Measurements from ENCODE around the gene SLC6A20.
"Not testable (repeated sequence)": the region's sequence is repeated elsewhere in the genome, so short reads cannot be mapped to it uniquely, and the experiment has no call there.

Gene SLC6A20

GRCh38 chr3:45749880-45750279 lies 46.5 kb downstream of the SLC6A20 start:
- Histone ChIP-seq H3K79me2 (ENCODE audit: insufficient read depth, low read length) (no peaks in the 10 kb centered on the region), H3K9ac (ENCODE audit: low read length) (no peak overlapping the region), H3K27me3 (ENCODE audit: insufficient read depth, low read length) (no peaks in the 10 kb centered on the region), H4K20me1 (ENCODE audit: insufficient read depth, low read length) (no peaks in the 10 kb centered on the region), H3K27ac (ENCODE audit: low read depth, low read length, poor library complexity, severe bottlenecking) (no peak overlapping the region), H3F3A (ENCODE audit: insufficient read depth, low read length) (no peaks in the 10 kb centered on the region), H3K4me2 (ENCODE audit: low read length) (no peak overlapping the region), H3K4me3 (ENCODE audit: low read depth, low read length, poor library complexity, severe bottlenecking) (no peak overlapping the region), H3K9me3 (ENCODE audit: low read length) (no peaks in the 10 kb centered on the region), H2AFZ (ENCODE audit: low read length) (no peak overlapping the region), H3K36me3 (ENCODE audit: insufficient read depth, low read length) (no peaks in the 10 kb centered on the region), H3K9me2 (ENCODE audit: low read depth, low read length) (no peaks in the 10 kb centered on the region), H3K4me1 (ENCODE audit: insufficient read depth, low read length, severe bottlenecking) (no peaks in the 10 kb centered on the region)
- TF ChIP-seq EZH2 (IDR thresholded peaks at IDR 0.05; ENCODE audit: borderline replicate concordance, low read length), result no peak
- TF ChIP-seq CTCF (IDR thresholded peaks at IDR 0.05; ENCODE audit: low read length), result no peak

GRCh38 chr3:45749036-45749600 lies 47.2 kb downstream of the SLC6A20 start:
- not testable (repeated sequence) for H3K9me3 ChIP-seq (ENCODE audit: low read length); H3K4me3 ChIP-seq (ENCODE audit: low read depth, low read length, poor library complexity, severe bottlenecking); H3K36me3 ChIP-seq (ENCODE audit: insufficient read depth, low read length); H3K27ac ChIP-seq (ENCODE audit: low read depth, low read length, poor library complexity, severe bottlenecking); H3K4me2 ChIP-seq (ENCODE audit: low read length); H4K20me1 ChIP-seq (ENCODE audit: insufficient read depth, low read length); H3K27me3 ChIP-seq (ENCODE audit: insufficient read depth, low read length); H3F3A ChIP-seq (ENCODE audit: insufficient read depth, low read length); H3K4me1 ChIP-seq (ENCODE audit: insufficient read depth, low read length, severe bottlenecking); H3K9ac ChIP-seq (ENCODE audit: low read length); H3K79me2 ChIP-seq (ENCODE audit: insufficient read depth, low read length); H2AFZ ChIP-seq (ENCODE audit: low read length); H3K9me2 ChIP-seq (ENCODE audit: low read depth, low read length)

DNA sequence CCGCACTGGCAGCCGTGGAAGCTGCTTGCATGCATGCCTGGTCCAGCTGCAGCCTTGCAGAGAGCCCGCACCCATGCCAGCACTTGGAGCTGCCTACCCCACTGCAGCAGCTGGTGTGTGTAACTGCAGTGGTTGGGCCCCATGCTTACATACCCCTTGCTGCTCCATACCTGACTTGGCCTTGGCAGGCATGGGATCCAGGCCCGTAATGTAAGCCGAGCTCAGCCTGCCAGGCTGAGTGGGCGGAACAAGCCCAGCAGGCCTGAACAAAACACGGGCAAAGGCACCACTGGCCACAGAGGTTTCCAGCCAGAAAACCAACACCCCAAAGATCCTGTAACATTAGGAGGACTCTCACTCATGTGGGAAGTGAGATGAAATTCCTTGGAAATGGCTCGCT lies 48.3 kb downstream of the SLC6A20 start:
- Histone ChIP-seq H3K27me3 (ENCODE audit: insufficient read depth, low read length) (no peaks in the 10 kb centered on the region), H3K4me2 (ENCODE audit: low read length) (no peak overlapping the region), H3F3A (ENCODE audit: insufficient read depth, low read length) (no peaks in the 10 kb centered on the region), H3K9ac (ENCODE audit: low read length) (no peak overlapping the region), H3K9me3 (ENCODE audit: low read length) (no peaks in the 10 kb centered on the region), H3K36me3 (ENCODE audit: insufficient read depth, low read length) (peaks cover 3% of the 10 kb centered on the region; the same call in 1 of the 2 replicates), H4K20me1 (ENCODE audit: insufficient read depth, low read length) (no peaks in the 10 kb centered on the region), H3K27ac (ENCODE audit: low read depth, low read length, poor library complexity, severe bottlenecking) (no peak overlapping the region), H3K4me1 (ENCODE audit: insufficient read depth, low read length, severe bottlenecking) (no peaks in the 10 kb centered on the region), H3K79me2 (ENCODE audit: insufficient read depth, low read length) (no peaks in the 10 kb centered on the region), H3K9me2 (ENCODE audit: low read depth, low read length) (no peaks in the 10 kb centered on the region), H2AFZ (ENCODE audit: low read length) (no peak overlapping the region), H3K4me3 (ENCODE audit: low read depth, low read length, poor library complexity, severe bottlenecking) (no peak overlapping the region)
- no peak for TF ChIP-seq CTCF (IDR thresholded peaks at IDR 0.05; ENCODE audit: low read length)
- TF ChIP-seq EZH2 (IDR thresholded peaks at IDR 0.05; ENCODE audit: borderline replicate concordance, low read length), result no peak
